NB4 (cell line): ENCODE measurements around the gene TPO.

Experiments used
- CTCF ChIP-seq: IDR thresholded peaks from one replicate; pipeline ENCODE4 v1.5.1; 2012; ENCODE audit warnings: low read depth, low read length
- MYC ChIP-seq: IDR thresholded peaks from 2 replicates; pipeline ENCODE4 v1.6.1; 2011; ENCODE audit warnings: low read depth, low read length
- POLR2A ChIP-seq: IDR thresholded peaks from 2 replicates; pipeline ENCODE4 v1.6.1; 2011; ENCODE audit warnings: mild to moderate bottlenecking; ENCODE audit not compliant: insufficient read length; ENCODE audit errors: extremely low read depth

GRCh38 chr2:1511455-1511854 is 98.2 kb downstream of the TPO start:
- TF ChIP-seq CTCF (no peak), POLR2A (no peak), MYC (no peak)
